Omental fat pad (tissue), 4 donors: ENCODE data around the gene FAM163A. TPM values are rescaled to one million over a fixed set of nuclear protein-coding genes. Genes with fewer than 3 reads are reported as not detected.

Experiments
- ATAC-seq: fragments of 150-250 bp; one replicate; pipeline ENCODE4 v1.9.1; 2016; ENCODE audit warnings: mild to moderate bottlenecking, moderate library complexity; ENCODE audit not compliant: low FRiP score
- DNase-seq: peaks from one replicate; pipeline ENCODE4 v3.0.0-alpha.2; 2019; ENCODE audit warnings: low spot score
- total RNA-seq, 4 donors: library from RNA; depleted of rRNA; stranded (reverse); fragments of >200 nt; gene quantifications; one replicate each; pipeline ENCODE4 v1.1.0, GENCODE V29; 2016
- TF ChIP-seq, protein P1 (sequence below), 3 donors: fragments of 450-650 bp; IDR thresholded peaks; one replicate each; pipeline ENCODE4 v1.5.1; 2016 to 2017; ENCODE audit warnings: antibody characterized with exemption in 3 of 3, mild to moderate bottlenecking in 3 of 3, moderate library complexity in 2 of 3

Gene FAM163A
- total RNA-seq, 4 donors from 2014 or later: 0.13 to 0.56 TPM; not detected in 2

GRCh38 chr1:179813626-179814545 is 70.8 kb downstream of the FAM163A start:
- TF ChIP-seq, protein P1, sequence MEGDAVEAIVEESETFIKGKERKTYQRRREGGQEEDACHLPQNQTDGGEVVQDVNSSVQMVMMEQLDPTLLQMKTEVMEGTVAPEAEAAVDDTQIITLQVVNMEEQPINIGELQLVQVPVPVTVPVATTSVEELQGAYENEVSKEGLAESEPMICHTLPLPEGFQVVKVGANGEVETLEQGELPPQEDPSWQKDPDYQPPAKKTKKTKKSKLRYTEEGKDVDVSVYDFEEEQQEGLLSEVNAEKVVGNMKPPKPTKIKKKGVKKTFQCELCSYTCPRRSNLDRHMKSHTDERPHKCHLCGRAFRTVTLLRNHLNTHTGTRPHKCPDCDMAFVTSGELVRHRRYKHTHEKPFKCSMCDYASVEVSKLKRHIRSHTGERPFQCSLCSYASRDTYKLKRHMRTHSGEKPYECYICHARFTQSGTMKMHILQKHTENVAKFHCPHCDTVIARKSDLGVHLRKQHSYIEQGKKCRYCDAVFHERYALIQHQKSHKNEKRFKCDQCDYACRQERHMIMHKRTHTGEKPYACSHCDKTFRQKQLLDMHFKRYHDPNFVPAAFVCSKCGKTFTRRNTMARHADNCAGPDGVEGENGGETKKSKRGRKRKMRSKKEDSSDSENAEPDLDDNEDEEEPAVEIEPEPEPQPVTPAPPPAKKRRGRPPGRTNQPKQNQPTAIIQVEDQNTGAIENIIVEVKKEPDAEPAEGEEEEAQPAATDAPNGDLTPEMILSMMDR (IDR thresholded peaks at IDR 0.05): no peak
- ATAC-seq: no peak
- no peak for DNase-seq

DNA sequence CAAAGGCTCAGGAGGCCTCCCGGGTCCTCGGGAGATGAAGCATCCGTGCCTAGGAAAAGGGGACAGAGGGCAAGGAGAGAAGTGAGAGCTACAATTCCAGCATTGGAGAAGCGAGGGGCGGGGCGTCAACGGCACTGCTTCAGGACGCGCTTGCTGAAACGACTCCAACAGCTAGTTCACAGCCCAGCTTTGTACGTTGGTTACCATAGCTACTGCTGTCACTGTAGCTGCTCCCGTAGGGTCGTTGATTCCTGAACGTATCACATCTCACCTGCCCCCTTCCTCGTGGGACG is 71.4 kb downstream of the FAM163A start:
- TF ChIP-seq, protein P1 (IDR thresholded peaks at IDR 0.05): no peak
- no peak for DNase-seq
- ATAC-seq: peak; percentile 19

- TF ChIP-seq, protein P1 (IDR thresholded peaks at IDR 0.05): no peak
- no peak for ATAC-seq
- DNase-seq: no peak
Measured at GRCh38 chr1:179815641-179816040, 72.5 kb downstream of the FAM163A start.

DNA sequence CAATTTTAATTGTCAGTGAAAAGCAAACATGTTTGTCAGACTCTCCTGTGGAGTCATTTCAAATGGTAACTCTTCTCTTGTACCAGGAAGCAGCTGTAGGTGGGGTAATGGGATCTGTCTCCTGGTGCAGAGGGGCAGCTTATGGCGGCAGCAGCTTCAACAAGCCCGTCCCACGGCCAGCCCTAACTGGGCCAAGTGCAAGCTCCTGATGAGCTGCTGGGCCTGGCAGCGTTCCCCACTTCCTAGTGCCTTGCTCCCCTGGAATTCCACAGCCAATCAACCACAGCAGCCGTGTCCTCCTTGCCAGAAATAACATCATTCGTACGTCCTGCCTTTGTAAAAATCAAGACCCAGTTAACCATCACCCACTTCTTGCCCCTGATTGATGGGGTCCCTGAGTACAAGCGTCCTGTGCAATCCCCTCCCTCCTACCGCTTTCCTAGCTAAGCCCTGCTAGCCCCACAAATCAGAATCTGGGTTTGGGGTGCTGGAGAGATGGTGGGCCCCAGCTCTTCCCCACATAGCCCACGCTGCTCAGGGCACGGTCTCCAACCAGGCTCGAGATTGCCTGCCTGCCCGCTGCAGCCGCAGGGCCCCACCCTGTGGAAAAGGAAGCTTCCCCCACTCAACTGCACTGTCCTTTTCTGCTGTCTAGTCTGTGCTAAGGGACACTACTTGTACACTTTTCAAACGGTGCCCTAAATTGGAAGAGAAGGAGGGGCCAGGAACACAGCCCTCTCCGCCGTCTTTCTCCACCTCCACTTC is 73.3 kb downstream of the FAM163A start:
- DNase-seq: no peak
- TF ChIP-seq, protein P1 (IDR thresholded peaks at IDR 0.05): no peak
- no peak for ATAC-seq

- ATAC-seq (no peak), DNase-seq (no peak)
- TF ChIP-seq, protein P1 (IDR thresholded peaks at IDR 0.05): no peak
Measured at GRCh38 chr1:179817056-179817455, 74.0 kb downstream of the FAM163A start.

- DNase-seq (no peak), ATAC-seq (no peak)
- TF ChIP-seq, protein P1 (IDR thresholded peaks at IDR 0.05): no peak
Measured at GRCh38 chr1:179817789-179818188, 74.7 kb downstream of the FAM163A start.
